GM20431 (cell line): Measurements from ENCODE around the gene UST.
"Not testable (repeated sequence)": the region's sequence is repeated elsewhere in the genome, so short reads cannot be mapped to it uniquely, and the experiment has no call there.

Source experiments
- in situ Hi-C: fragments of 300-500 bp; cut with MseI, MboI; formaldehyde crosslinking; loops from one replicate; pipeline ENCODE4 v1.15.0; 2020; ENCODE audit warnings: low sequenced_read_pairs; ENCODE audit not compliant: unreplicated experiment

The UST gene

GRCh38 chr6:148962854-148963515 is 216.2 kb downstream of the UST start:
- in situ Hi-C loops, result no loop called here

DNA sequence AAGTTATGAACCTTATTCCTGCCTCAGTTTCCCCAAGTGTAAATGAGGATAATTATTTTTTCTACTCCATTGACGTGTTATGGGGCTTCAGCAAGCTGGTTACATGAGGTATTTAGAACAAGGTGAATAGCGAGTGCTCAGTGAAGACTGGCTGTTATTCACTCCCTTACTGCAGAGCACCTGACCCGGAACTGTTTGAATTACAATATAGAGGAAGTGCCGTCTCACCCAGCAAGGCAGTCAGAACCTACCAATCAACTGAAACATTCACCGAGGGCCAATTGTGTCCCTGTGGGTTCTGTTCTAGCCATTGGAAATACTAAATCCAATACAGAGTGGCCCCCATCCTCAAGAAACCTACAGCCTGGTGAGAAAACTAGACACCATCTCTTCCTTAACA is 216.9 kb downstream of the UST start:
- in situ Hi-C loops, result no loop called here

GRCh38 chr6:148964467-148964866 is 217.6 kb downstream of the UST start:
- in situ Hi-C loops, result no loop called here

- in situ Hi-C loops, result no loop called here
These were observed 218.5 kb downstream of the UST start for GRCh38 chr6:148965287-148965686.

DNA sequence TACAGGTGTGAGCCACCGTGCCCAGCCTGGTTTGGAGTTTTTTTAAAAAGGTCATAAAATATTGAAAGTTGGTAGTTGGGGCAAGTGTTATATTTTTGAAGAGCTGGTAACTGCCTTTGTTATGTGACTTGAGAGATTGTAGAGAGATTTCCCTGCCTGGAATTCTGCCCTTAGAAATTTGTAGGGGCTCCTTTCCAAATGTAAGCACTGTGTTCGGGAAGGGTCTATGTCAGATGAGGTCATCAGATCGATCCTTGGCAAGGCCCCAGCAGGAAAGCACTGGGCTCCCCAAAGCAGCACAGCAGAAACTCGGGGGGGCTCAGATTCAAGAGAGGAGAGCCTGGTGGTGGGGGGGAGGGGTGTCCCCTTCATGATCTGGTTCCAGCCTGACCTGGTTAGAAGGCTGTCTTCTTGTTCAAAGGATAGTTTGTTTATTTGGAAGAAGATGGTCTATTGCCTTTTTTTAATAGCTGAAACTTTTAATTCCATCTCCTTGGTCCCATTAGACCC is 220.2 kb downstream of the UST start:
- in situ Hi-C loops, result no loop called here

- in situ Hi-C loops, result no loop called here
These were observed 220.7 kb downstream of the UST start for GRCh38 chr6:148967541-148967956.

DNA sequence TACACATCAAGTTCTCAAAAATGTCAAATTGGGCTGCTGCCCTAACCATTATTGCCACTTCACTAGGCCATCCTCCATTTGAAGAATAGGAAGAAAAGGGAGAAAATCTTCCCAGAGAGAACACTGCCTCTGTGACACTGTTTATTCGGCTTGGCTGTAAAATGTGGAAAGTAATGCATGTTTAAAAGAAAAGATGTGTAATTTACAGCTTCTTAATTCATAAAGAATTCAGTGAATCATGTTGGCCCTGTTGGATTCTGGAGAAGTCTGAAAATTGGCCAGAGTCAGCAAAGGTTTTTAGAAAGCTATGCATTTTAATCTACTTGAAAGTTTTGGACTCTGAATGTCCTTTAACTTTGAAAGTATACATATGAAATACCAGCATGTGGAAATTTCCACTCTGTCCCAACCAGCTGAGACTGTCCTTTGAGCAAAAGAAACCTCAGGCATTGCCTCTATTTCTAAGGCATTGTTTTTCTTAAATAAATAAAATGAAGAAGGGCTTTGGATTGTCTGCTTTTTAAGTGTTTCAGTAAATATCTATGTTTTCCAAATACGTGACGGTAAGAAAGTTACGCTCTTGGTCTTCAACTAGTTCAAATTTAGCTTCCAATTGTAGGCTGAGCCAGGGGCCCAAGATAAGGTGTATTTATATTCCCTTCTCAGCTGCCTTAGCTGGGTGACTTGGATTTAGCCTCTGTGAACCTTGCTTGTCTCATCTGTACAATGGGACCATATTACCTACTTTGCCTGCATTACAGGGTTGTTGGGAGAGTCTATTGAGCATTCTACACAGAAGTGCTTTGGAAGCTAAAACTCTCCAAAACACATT is 222.2 kb downstream of the UST start:
- in situ Hi-C loops, result no loop called here

DNA sequence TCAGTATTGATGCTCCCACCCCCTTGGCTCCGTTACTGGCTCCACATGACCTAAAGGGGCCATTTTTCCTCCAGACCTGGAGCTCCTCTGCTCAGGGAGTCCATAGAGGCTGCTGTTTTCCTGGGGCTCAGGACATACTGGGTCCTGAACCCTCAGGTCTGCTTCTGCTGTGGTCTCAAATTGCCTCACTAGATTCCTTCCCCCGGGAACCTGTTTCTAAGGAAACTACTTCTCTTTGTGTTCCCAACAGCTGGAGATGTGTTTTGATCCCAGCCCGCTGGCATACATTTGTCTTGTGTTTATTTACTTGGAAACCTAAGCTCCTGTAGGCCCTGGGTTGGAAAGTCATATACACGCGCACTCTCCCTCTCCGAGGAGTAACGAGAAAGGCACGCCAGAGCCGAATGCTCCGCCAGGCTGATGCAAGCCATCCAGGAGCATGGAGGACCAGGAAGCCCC is 222.8 kb downstream of the UST start:
- in situ Hi-C loops, result no loop called here

- in situ Hi-C loops, result no loop called here
These were observed 224.4 kb downstream of the UST start for GRCh38 chr6:148971031-148971927.

GRCh38 chr6:148972481-148972880 is 225.7 kb downstream of the UST start:
- in situ Hi-C loops, result no loop called here

- in situ Hi-C loops, result no loop called here
These were observed 226.8 kb downstream of the UST start for GRCh38 chr6:148973538-148974208.

DNA sequence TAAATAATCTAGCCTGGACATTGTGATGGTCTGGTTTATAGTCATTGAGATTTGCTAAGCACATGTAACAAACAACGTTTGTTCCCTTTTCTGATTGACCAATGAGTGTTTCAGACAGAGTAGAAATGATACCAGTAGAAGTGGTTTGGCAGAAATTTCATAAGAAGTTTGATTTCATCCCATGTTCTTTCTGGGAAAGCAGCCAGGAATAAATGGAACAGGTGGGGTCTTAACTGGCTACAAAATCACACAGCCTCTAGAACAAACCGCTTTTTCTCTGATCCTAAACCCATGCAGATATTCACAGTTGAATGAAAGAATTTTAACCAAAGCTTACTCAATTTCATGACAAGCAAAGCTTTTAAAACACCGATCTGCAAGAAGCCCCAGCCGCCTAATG is 227.5 kb downstream of the UST start:
- in situ Hi-C loops, result no loop called here

- in situ Hi-C loops, result not testable (repeated sequence)
These were observed 231.5 kb downstream of the UST start for GRCh38 chr6:148978298-148978697.

DNA sequence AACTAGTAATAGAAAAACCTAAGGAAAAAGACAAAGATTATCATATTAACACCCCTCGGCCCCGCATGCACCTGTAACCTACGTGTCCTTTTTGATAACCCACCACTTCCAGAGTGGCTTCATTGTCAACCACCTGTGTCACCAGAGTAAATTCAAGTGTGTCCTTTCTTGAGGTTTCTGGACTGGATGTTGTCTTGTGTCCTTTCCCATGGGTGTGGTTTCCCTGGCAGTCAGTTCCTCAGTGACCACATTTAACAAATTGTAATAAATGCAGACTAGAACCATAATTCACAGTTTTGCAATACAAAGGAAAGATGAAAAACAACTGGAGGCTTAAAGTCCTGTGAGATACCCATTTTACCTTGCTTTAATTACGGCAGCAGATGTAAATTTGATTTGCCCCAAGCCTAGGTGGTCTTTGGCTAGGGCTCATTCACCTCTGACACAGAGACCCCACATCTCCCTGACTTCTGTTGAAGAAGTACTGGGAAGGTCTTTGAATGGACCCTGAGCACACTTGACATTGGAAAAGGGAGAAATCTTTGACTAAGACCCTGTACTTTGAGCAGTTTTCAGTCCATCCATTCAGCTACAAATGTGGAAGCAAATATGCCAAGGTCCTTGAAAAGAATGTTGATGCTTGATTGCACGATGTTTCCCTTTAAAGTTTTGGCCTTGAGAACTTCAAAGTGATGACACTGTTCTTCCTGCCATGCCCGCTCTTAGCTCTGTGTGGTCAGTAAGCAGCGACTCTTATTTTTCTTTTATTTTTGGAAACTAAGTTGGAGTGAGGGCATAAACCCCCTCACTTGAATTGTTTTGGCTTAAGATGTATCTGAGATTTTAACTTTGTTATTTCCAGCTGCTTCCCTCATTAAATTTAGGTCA is 232.4 kb downstream of the UST start:
- in situ Hi-C loops, result no loop called here

GRCh38 chr6:148980234-148980633 is 233.4 kb downstream of the UST start:
- in situ Hi-C loops, result no loop called here

GRCh38 chr6:148981515-148981914 is 234.7 kb downstream of the UST start:
- in situ Hi-C loops, result no loop called here

- in situ Hi-C loops, result no loop called here
These were observed 236.4 kb downstream of the UST start for GRCh38 chr6:148983101-148983761.

DNA sequence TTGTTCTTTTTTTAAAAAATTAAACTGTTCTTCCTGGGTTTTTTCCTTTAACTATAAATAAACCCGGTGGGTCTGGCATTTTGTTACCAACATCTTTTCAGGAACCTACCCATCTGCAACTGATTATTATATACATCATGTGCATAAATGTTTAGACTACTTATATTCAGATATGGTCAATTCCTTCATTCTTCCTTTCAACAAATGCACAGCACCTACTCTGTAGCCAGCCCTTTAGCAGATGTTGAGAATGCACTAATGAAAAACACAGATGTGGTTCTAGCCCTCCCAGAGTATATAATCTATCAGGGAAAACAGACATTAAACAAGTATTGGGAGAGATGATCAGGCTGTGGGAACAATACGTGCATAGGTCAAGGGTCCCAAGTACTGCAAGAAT is 237.1 kb downstream of the UST start:
- in situ Hi-C loops, result no loop called here
